Liver (tissue), 9 donors: ENCODE measurements around the gene KIF4B. TPM values are rescaled to one million over a fixed set of nuclear protein-coding genes. Genes with fewer than 3 reads are reported as not detected.

Experiments used
- DNase-seq: peaks from one replicate; pipeline ENCODE4 v3.0.0-alpha.2; 2017; ENCODE audit warnings: low spot score
- H3K27ac ChIP-seq, 2 donors: one replicate each; pipeline ENCODE4 v1.7.0; 2013; ENCODE audit warnings: inconsistent platforms in 2 of 2, low read length in 2 of 2, control low read depth in 1 of 2, low read depth in 1 of 2, mild to moderate bottlenecking in 1 of 2
- H3K27me3 ChIP-seq, 4 donors: one replicate each; pipeline versions ENCODE4 v1.6.1 to v1.7.0; 2013; ENCODE audit warnings: low read length in 3 of 4, inconsistent platforms in 1 of 4, mild to moderate bottlenecking in 1 of 4, moderate library complexity in 1 of 4; ENCODE audit not compliant: control insufficient read depth in 4 of 4, insufficient read depth in 4 of 4
- H3K36me3 ChIP-seq, 4 donors: one replicate each; pipeline versions ENCODE4 v1.6.1 to v1.7.0; 2013; ENCODE audit warnings: low read length in 3 of 4, mild to moderate bottlenecking in 3 of 4, low read depth in 1 of 4, moderate library complexity in 1 of 4; ENCODE audit not compliant: control insufficient read depth in 4 of 4, insufficient read depth in 3 of 4
- H3K4me1 ChIP-seq, 4 donors: one replicate each; pipeline versions ENCODE4 v1.6.1 to v1.7.0; 2013; ENCODE audit warnings: low read length in 3 of 4, mild to moderate bottlenecking in 3 of 4, moderate library complexity in 1 of 4; ENCODE audit not compliant: control insufficient read depth in 4 of 4, insufficient read depth in 4 of 4
- H3K4me3 ChIP-seq, 3 donors: one replicate each; pipeline versions ENCODE4 v1.6.1 to v1.7.0; 2013; ENCODE audit warnings: low read length in 3 of 3, control low read depth in 1 of 3, low read depth in 1 of 3, mild to moderate bottlenecking in 1 of 3
- H3K9ac ChIP-seq, 2 donors: one replicate each; pipeline ENCODE4 v1.7.0; 2013; ENCODE audit warnings: low read length in 2 of 2, mild to moderate bottlenecking in 2 of 2, moderate library complexity in 2 of 2, control low read depth in 1 of 2, low read depth in 1 of 2
- H3K9me3 ChIP-seq, 4 donors: one replicate each; pipeline versions ENCODE4 v1.6.1 to v1.7.0; 2013; ENCODE audit warnings: low read length in 3 of 4; ENCODE audit not compliant: control insufficient read depth in 4 of 4
- ATF3 ChIP-seq: IDR thresholded peaks from 2 replicates; pipeline ENCODE4 v1.6.1; 2016; ENCODE audit warnings: antibody characterized with exemption
- EGR1 ChIP-seq, 2 donors: IDR thresholded peaks; 2 replicates each; pipeline ENCODE4 v1.6.1; 2016 to 2018; ENCODE audit warnings: antibody characterized with exemption in 2 of 2, low read depth in 2 of 2
- FOXA1 ChIP-seq: IDR thresholded peaks from 2 replicates; pipeline ENCODE4 v1.6.1; 2016; ENCODE audit warnings: antibody characterized with exemption
- GABPA ChIP-seq, 2 donors: IDR thresholded peaks in 1 of 2; conservative IDR thresholded peaks in 1 of 2; 2 replicates each; pipeline ENCODE4 v1.6.1; 2016; ENCODE audit warnings: antibody characterized with exemption in 2 of 2, mild to moderate bottlenecking in 1 of 2, moderate library complexity in 1 of 2
- HNF4A ChIP-seq, 2 donors: conservative IDR thresholded peaks; 2 replicates each; pipeline ENCODE4 v1.6.1; 2016; ENCODE audit warnings: antibody characterized with exemption in 2 of 2, mild to moderate bottlenecking in 2 of 2
- HNF4G ChIP-seq: IDR thresholded peaks from 2 replicates; pipeline ENCODE4 v1.6.1; 2016; ENCODE audit warnings: antibody characterized with exemption
- NR2F2 ChIP-seq: IDR thresholded peaks from 2 replicates; pipeline ENCODE4 v1.6.1; 2016; ENCODE audit warnings: antibody characterized with exemption
- RAD21 ChIP-seq, 2 donors: IDR thresholded peaks; 2 replicates each; pipeline ENCODE4 v1.6.1; 2016; ENCODE audit warnings: antibody characterized with exemption in 2 of 2, mild to moderate bottlenecking in 2 of 2
- SP1 ChIP-seq: IDR thresholded peaks from 2 replicates; pipeline ENCODE4 v1.6.1; 2018; ENCODE audit warnings: antibody characterized with exemption, mild to moderate bottlenecking
- WGBS: extraction: QIAGEN DNeasy Blood & Tissue Kit; methylation state at CpG from one replicate; pipeline ENCODE4 v1.1.7; 2013; 5-methylcytosine and 5-hydroxymethylcytosine counted together
- polyA plus RNA-seq, 2 donors: library from polyadenylated mRNA; stranded (reverse) in 1 of 2; unstranded in 1 of 2; fragments of 200-250 nt in 1 of 2; fragments of >200 nt in 1 of 2; fragmentation: Nextera tagmentation in 1 of 2; extraction: Ambion mirVana in 1 of 2; gene quantifications; one replicate each; pipeline versions ENCODE4 v1.2.1 to v1.2.3, GENCODE V29; 2013 to 2015
- total RNA-seq, 2 donors: library from RNA; depleted of rRNA; stranded (reverse); fragments of >200 nt; gene quantifications; one replicate each; pipeline ENCODE4 v1.2.3, GENCODE V29; 2014
- TF ChIP-seq, protein P1 (sequence below): IDR thresholded peaks from 2 replicates; pipeline ENCODE4 v1.6.1; 2016; ENCODE audit warnings: antibody characterized with exemption
- donor health status: healthy.
- donor health status: healthy.
- donor health status: healthy.
- donor health status: healthy.
- donor health status: healthy.

KIF4B gene
- total and polyA plus RNA-seq, 4 donors = 0.05 to 0.17 TPM; not detected in 2

GRCh38 chr5:155064580-155064979, 51.0 kb downstream of the KIF4B start:
- Histone ChIP-seq H3K27me3 (no peaks in the 10 kb centered on the region), H3K4me1 (no peaks in the 10 kb centered on the region), H3K36me3 (no peaks in the 10 kb centered on the region), H3K4me3 (no peak overlapping the region), H3K9ac (no peak overlapping the region), H3K27ac (no peak overlapping the region), H3K9me3 (no peaks in the 10 kb centered on the region)
- no peak for TF ChIP-seq GABPA (IDR thresholded peaks at IDR 0.05 in 1 of 2, conservative IDR thresholded peaks at IDR 0.05 in 1 of 2)
- no peak for TF ChIP-seq ATF3
- no peak for TF ChIP-seq NR2F2
- TF ChIP-seq HNF4G = no peak
- no peak for TF ChIP-seq HNF4A (conservative IDR thresholded peaks at IDR 0.05)
- TF ChIP-seq, protein P1, sequence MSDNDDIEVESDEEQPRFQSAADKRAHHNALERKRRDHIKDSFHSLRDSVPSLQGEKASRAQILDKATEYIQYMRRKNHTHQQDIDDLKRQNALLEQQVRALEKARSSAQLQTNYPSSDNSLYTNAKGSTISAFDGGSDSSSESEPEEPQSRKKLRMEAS = no peak
- no peak for TF ChIP-seq SP1
- no peak for TF ChIP-seq RAD21 (IDR thresholded peaks at IDR 0.05)
- TF ChIP-seq FOXA1 = no peak
- DNase-seq = no peak
- WGBS = 71% methylated on average over 6 of the region's 6 CpGs

GRCh38 chr5:155066886-155067595, 53.5 kb downstream of the KIF4B start:
- DNase-seq = no peak
- TF ChIP-seq EGR1 (IDR thresholded peaks at IDR 0.05; ENCODE audit: low read depth in 2 of 2) = no peak
- TF ChIP-seq NR2F2 = no peak
- Histone ChIP-seq H3K4me3 (no peak overlapping the region), H3K27me3 (no peaks in the 10 kb centered on the region), H3K27ac (no peak overlapping the region), H3K9me3 (no peaks in the 10 kb centered on the region), H3K4me1 (no peaks in the 10 kb centered on the region), H3K36me3 (no peaks in the 10 kb centered on the region), H3K9ac (no peak overlapping the region)
- 95% methylated on average over 9 of the region's 9 CpGs for WGBS

Other genes starting within 250 kb of the KIF4B start
- 100 to 1,000 TPM in 1 of 2 donors, 10 to 100 TPM in 1; 73.0 to 110 TPM for gene FAXDC2, start 163.2 kb upstream of the KIF4B start, total RNA-seq
- gene FAXDC2, start 163.2 kb upstream of the KIF4B start, polyA plus RNA-seq = 10 to 100 TPM; 27.5 to 56.1 TPM
- 10 to 100 TPM; 28.9 to 38.9 TPM for gene CNOT8, start 155.1 kb upstream of the KIF4B start, total RNA-seq
- gene CNOT8, start 155.1 kb upstream of the KIF4B start, polyA plus RNA-seq = 10 to 100 TPM; 12.6 to 12.7 TPM
- 10 to 100 TPM in 1 of 2 donors, 1 to 10 TPM in 1; 8.7 to 10.3 TPM for gene GEMIN5, start 75.5 kb upstream of the KIF4B start, total RNA-seq
- gene GEMIN5, start 75.5 kb upstream of the KIF4B start, polyA plus RNA-seq = 1 to 10 TPM; 3.0 to 3.6 TPM
- gene MRPL22, start 72.7 kb upstream of the KIF4B start, total RNA-seq = 10 to 100 TPM; 12.5 to 14.7 TPM
- 10 to 100 TPM; 27.1 to 57.3 TPM for gene MRPL22, start 72.7 kb upstream of the KIF4B start, polyA plus RNA-seq